ENCODE measurements around the gene CDH8.

- TF ChIP-seq CTCF (IDR thresholded peaks at IDR 0.05; ENCODE audit: low read depth, low read length, missing input control): no peak
- TF ChIP-seq MAX (IDR thresholded peaks at IDR 0.05): no peak
- no peak for TF ChIP-seq GABPA (IDR thresholded peaks at IDR 0.05 in 1 of 2, conservative IDR thresholded peaks at IDR 0.05 in 1 of 2)
- TF ChIP-seq FOXA1 (IDR thresholded peaks at IDR 0.05): no peak
- no peak for TF ChIP-seq EGR1 (IDR thresholded peaks at IDR 0.05; ENCODE audit: low read depth in 2 of 2)
- no peak for TF ChIP-seq RXRA (IDR thresholded peaks at IDR 0.05)
- TF ChIP-seq, protein P1, sequence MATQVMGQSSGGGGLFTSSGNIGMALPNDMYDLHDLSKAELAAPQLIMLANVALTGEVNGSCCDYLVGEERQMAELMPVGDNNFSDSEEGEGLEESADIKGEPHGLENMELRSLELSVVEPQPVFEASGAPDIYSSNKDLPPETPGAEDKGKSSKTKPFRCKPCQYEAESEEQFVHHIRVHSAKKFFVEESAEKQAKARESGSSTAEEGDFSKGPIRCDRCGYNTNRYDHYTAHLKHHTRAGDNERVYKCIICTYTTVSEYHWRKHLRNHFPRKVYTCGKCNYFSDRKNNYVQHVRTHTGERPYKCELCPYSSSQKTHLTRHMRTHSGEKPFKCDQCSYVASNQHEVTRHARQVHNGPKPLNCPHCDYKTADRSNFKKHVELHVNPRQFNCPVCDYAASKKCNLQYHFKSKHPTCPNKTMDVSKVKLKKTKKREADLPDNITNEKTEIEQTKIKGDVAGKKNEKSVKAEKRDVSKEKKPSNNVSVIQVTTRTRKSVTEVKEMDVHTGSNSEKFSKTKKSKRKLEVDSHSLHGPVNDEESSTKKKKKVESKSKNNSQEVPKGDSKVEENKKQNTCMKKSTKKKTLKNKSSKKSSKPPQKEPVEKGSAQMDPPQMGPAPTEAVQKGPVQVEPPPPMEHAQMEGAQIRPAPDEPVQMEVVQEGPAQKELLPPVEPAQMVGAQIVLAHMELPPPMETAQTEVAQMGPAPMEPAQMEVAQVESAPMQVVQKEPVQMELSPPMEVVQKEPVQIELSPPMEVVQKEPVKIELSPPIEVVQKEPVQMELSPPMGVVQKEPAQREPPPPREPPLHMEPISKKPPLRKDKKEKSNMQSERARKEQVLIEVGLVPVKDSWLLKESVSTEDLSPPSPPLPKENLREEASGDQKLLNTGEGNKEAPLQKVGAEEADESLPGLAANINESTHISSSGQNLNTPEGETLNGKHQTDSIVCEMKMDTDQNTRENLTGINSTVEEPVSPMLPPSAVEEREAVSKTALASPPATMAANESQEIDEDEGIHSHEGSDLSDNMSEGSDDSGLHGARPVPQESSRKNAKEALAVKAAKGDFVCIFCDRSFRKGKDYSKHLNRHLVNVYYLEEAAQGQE (IDR thresholded peaks at IDR 0.05): no peak
- no peak for TF ChIP-seq TAF1 (conservative IDR thresholded peaks at IDR 0.05)
- TF ChIP-seq JUND (IDR thresholded peaks at IDR 0.05): no peak
- no peak for TF ChIP-seq FOXA2 (IDR thresholded peaks at IDR 0.05)
Measured at GRCh38 chr16:61926766-61927165, 109.5 kb downstream of the CDH8 start.
